Activated naive CD4-positive, alpha-beta T cell treated with anti-CD3 and anti-CD28 coated beads for 36 hours (primary cell): ENCODE results near the gene PCDHB10. TPM values are rescaled to one million over a fixed set of nuclear protein-coding genes. Genes with fewer than 3 reads are reported as not detected.
"Not testable (repeated sequence)": the region's sequence is repeated elsewhere in the genome, so short reads cannot be mapped to it uniquely, and the experiment has no call there.

Experiments used
- CTCF ChIA-PET: fragments of 350-600 bp; sonication (Branson Sonifier 250); formaldehyde crosslinking; loops from one replicate; lab custom pipeline; 2021; ENCODE audit warnings: antibody characterized with exemption; lab: Charles Lee
- DNase-seq: peaks from one replicate; pipeline ENCODE4 v3.0.0-alpha.2; 2020
- H3K27ac Mint-ChIP-seq: one replicate; pipeline ENCODE4 v1.8.0; 2021; ENCODE audit warnings: mild to moderate bottlenecking, mixed read lengths
- H3K27me3 Mint-ChIP-seq: one replicate; pipeline ENCODE4 v1.8.0; 2021; ENCODE audit warnings: low read depth, mixed read lengths
- H3K36me3 Mint-ChIP-seq: one replicate; pipeline ENCODE4 v1.8.0; 2021; ENCODE audit warnings: low read depth, mixed read lengths
- H3K4me1 Mint-ChIP-seq: one replicate; pipeline ENCODE4 v1.8.0; 2021; ENCODE audit warnings: low read depth, mixed read lengths
- H3K4me3 Mint-ChIP-seq: one replicate; pipeline ENCODE4 v1.8.0; 2021; ENCODE audit warnings: mild to moderate bottlenecking, moderate library complexity, mixed read lengths
- H3K9me3 Mint-ChIP-seq: one replicate; pipeline ENCODE4 v1.8.0; 2021; ENCODE audit warnings: mixed read lengths
- intact Hi-C: fragments of 100-400 bp; cut with micrococcal nuclease; formaldehyde crosslinking; loops from one replicate; pipeline ENCODE4 v1.15.1; 2023
- total RNA-seq, 2 experiments: library from RNA; stranded (reverse); gene quantifications; one replicate each; pipeline ENCODE4 v1.2.3, GENCODE V29; 2021

PCDHB10 gene
- not detected for total RNA-seq

DNA sequence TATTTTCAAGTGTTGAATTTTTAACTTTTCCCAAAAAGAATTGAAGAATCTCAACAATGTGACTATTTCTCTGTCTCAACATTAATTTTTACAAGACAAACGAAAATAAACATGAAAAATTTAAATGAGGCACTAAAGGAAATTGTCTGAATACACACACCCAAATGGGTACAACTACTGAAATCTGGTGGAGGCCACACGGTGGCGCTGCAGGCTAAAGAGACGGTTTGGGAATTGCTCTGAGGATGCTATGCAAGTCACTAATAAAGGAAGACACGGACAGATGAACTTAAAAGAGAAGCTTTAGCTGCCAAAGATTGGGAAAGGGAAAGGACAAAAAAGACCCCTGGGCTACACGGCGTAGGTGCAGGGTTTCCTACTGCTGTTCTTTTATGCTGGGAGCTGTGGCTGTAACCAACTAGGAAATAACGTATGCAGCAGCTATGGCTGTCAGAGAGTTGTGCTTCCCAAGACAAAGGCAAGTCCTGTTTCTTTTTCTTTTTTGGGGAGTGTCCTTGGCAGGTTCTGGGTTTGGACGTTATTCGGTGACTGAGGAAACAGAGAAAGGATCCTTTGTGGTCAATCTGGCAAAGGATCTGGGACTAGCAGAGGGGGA lies at the start of gene PCDHB10:
Gene PCDHB10, plus strand, starts transcription at position 244 of the 616 bp plus-strand sequence. Its CDS starts 200 bp downstream, at position 444.
- H3K4me3 Mint-ChIP-seq = no peak within 1 kb of the TSS
- CTCF ChIA-PET = interaction anchor here (0.7 to 1.2 kb wide), 2 partner anchors 32 to 372 kb away, joined by 3 to 4 read pairs; partner anchors contain the start of gene PCDHB14

DNA sequence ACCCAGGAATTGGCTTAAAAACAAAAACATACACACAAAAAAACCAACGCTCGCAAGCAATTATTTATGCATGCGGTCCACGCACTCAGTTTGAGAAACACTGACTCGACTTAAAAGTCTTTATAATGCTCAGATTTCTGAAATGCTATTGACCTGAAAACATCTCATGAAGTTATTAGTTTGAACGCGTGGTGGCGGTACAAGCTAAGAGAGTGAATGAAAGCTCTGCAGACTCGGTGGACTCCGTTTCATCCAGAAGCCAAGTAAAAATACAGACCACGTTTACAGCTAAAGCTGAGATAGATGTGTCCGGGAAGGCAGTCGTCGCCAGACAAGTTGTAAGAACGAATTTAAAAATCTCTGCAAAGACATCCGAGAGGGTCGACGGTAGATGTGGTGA lies 42.3 kb upstream of the PCDHB10 start, which contains the start of gene PCDHB6:
Gene PCDHB6, plus strand, starts transcription at position 246 of the 400 bp plus-strand sequence. CDS start 201 bp downstream, outside the sequence.
- Mint-ChIP-seq H3K9me3 (peaks cover 22% of the 10 kb centered on the region), H3K4me3 (no peak within 1 kb of the TSS), H3K4me1 (peaks cover 4% of the 10 kb centered on the region), H3K27ac (no peak within 1 kb of the TSS), H3K27me3 (peaks cover 37% of the 10 kb centered on the region), H3K36me3 (peaks cover 11% of the 10 kb centered on the region)
- intact Hi-C loops = no loop called here
- peak; percentile 21 for DNase-seq
- CTCF ChIA-PET = interaction anchor here (0.7 kb wide), 1 partner anchor 11 kb away, joined by 3 read pairs; no protein-coding TSS in a partner anchor

More for the DNA sequence above, at the start of gene PCDHB10:
- intact Hi-C loops = no loop called here
- Mint-ChIP-seq H3K9me3 (peaks cover 23% of the 10 kb centered on the region), H3K36me3 (peaks cover 17% of the 10 kb centered on the region), H3K27ac (no peak within 1 kb of the TSS), H3K27me3 (peaks cover 27% of the 10 kb centered on the region), H3K4me1 (no peaks in the 10 kb centered on the region)
- DNase-seq = peak; percentile 63

- CTCF ChIA-PET = interaction anchor here (0.7 kb wide), 1 partner anchor 12 kb away, joined by 3 read pairs; no protein-coding TSS in a partner anchor
- H3K4me3 Mint-ChIP-seq = no peak overlapping the region
- peaks cover 39% of the 10 kb centered on the region for H3K27me3 Mint-ChIP-seq
- peaks cover 11% of the 10 kb centered on the region for H3K36me3 Mint-ChIP-seq
- DNase-seq = no peak
- intact Hi-C loops = no loop called here
- H3K27ac Mint-ChIP-seq = no peak overlapping the region
- peaks cover 4% of the 10 kb centered on the region for H3K4me1 Mint-ChIP-seq
- peaks cover 22% of the 10 kb centered on the region for H3K9me3 Mint-ChIP-seq
Measured at GRCh38 chr5:141150224-141150992, 41.7 kb upstream of the PCDHB10 start.

GRCh38 chr5:141150993-141151325 lies 41.2 kb upstream of the PCDHB10 start:
- H3K4me3 Mint-ChIP-seq = no peak overlapping the region
- intact Hi-C loops = no loop called here
- peaks cover 43% of the 10 kb centered on the region for H3K27me3 Mint-ChIP-seq
- CTCF ChIA-PET = no interaction called here
- H3K36me3 Mint-ChIP-seq = peaks cover 12% of the 10 kb centered on the region
- H3K4me1 Mint-ChIP-seq = peaks cover 4% of the 10 kb centered on the region
- no peak for DNase-seq
- no peak overlapping the region for H3K27ac Mint-ChIP-seq
- peaks cover 22% of the 10 kb centered on the region for H3K9me3 Mint-ChIP-seq

- H3K27ac Mint-ChIP-seq, H3K4me1 Mint-ChIP-seq, intact Hi-C loops, H3K4me3 Mint-ChIP-seq, DNase-seq, CTCF ChIA-PET: not testable (repeated sequence)
- H3K27me3 Mint-ChIP-seq = peaks cover 50% of the 10 kb centered on the region
- peaks cover 14% of the 10 kb centered on the region for H3K36me3 Mint-ChIP-seq
- peaks cover 24% of the 10 kb centered on the region for H3K9me3 Mint-ChIP-seq
Measured at GRCh38 chr5:141151632-141152031, 40.5 kb upstream of the PCDHB10 start.

GRCh38 chr5:141152096-141152495 lies 40.1 kb upstream of the PCDHB10 start:
- DNase-seq, H3K4me3 Mint-ChIP-seq, H3K27ac Mint-ChIP-seq, intact Hi-C loops, H3K4me1 Mint-ChIP-seq, CTCF ChIA-PET: not testable (repeated sequence)
- H3K27me3 Mint-ChIP-seq = peaks cover 55% of the 10 kb centered on the region
- peaks cover 16% of the 10 kb centered on the region for H3K36me3 Mint-ChIP-seq
- peaks cover 27% of the 10 kb centered on the region for H3K9me3 Mint-ChIP-seq

GRCh38 chr5:141155540-141156374 lies 36.4 kb upstream of the PCDHB10 start:
- intact Hi-C loops = no loop called here
- no peak overlapping the region for H3K4me3 Mint-ChIP-seq
- no peak overlapping the region for H3K27ac Mint-ChIP-seq
- no peaks in the 10 kb centered on the region for H3K4me1 Mint-ChIP-seq
- CTCF ChIA-PET = interaction anchor here (1.8 kb wide), 1 partner anchor 21 kb away, joined by 3 read pairs; the partner anchor contains the start of gene PCDHB8
- no peak for DNase-seq
- peaks cover 29% of the 10 kb centered on the region for H3K9me3 Mint-ChIP-seq
- peaks cover 15% of the 10 kb centered on the region for H3K36me3 Mint-ChIP-seq
- peaks cover 52% of the 10 kb centered on the region for H3K27me3 Mint-ChIP-seq

GRCh38 chr5:141157356-141157755 lies 34.8 kb upstream of the PCDHB10 start:
- Mint-ChIP-seq H3K36me3 (peaks cover 12% of the 10 kb centered on the region), H3K27me3 (peaks cover 40% of the 10 kb centered on the region), H3K9me3 (peaks cover 17% of the 10 kb centered on the region)
- CTCF ChIA-PET, H3K4me3 Mint-ChIP-seq, H3K27ac Mint-ChIP-seq, intact Hi-C loops, H3K4me1 Mint-ChIP-seq, DNase-seq: not testable (repeated sequence)

DNA sequence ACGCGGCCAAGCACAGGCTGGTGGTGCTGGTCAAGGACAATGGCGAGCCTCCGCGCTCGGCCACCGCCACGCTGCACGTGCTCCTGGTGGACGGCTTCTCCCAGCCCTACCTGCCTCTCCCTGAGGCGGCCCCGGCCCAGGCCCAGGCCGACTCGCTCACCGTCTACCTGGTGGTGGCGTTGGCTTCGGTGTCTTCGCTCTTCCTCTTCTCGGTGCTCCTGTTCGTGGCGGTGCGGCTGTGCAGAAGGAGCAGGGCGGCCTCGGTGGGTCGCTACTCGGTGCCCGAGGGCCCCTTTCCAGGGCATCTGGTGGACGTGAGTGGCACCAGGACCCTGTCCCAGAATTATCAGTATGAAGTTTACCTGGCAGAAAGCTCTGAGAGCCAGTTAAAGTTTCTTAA lies 34.3 kb upstream of the PCDHB10 start:
- H3K4me1 Mint-ChIP-seq, CTCF ChIA-PET, DNase-seq, H3K27ac Mint-ChIP-seq, intact Hi-C loops, H3K4me3 Mint-ChIP-seq: not testable (repeated sequence)
- H3K9me3 Mint-ChIP-seq = peaks cover 19% of the 10 kb centered on the region
- peaks cover 38% of the 10 kb centered on the region for H3K27me3 Mint-ChIP-seq
- H3K36me3 Mint-ChIP-seq = peaks cover 10% of the 10 kb centered on the region

GRCh38 chr5:141172381-141173204 lies 19.6 kb upstream of the PCDHB10 start, which contains the start of gene PCDHB7:
PCDHB7 (plus strand) TSS chr5:141172644; CDS start chr5:141172836, 192 bp downstream.
- H3K27me3 Mint-ChIP-seq = peaks cover 41% of the 10 kb centered on the region
- H3K9me3 Mint-ChIP-seq = peaks cover 10% of the 10 kb centered on the region
- H3K4me3 Mint-ChIP-seq = no peak within 1 kb of the TSS
- no peaks in the 10 kb centered on the region for H3K4me1 Mint-ChIP-seq
- DNase-seq = peak; percentile 58
- H3K27ac Mint-ChIP-seq = no peak within 1 kb of the TSS
- CTCF ChIA-PET = interaction anchor here (0.7 to 1.4 kb wide), 2 partner anchors 248 to 1065 kb away, joined by 3 read pairs; partner anchors contain the start of gene PCDHGA11
- intact Hi-C loops = loop anchor here (5.0 kb wide), 1 partner anchor 90 kb away; no protein-coding TSS in a partner anchor
- H3K36me3 Mint-ChIP-seq = peaks cover 5% of the 10 kb centered on the region
